Caco-2 (cell line): Measurements from ENCODE around the gene ATP6V1F. TPM values are rescaled to one million over a fixed set of nuclear protein-coding genes. Genes with fewer than 3 reads are reported as not detected.

Experiments
- BruUV-seq: library from RNA; stranded (reverse); fragments of 400-500 nt; replicated peaks from 2 replicates; lab custom pipeline; 2021; lab: Mats Ljungman, UMichigan
- CTCF ChIA-PET: fragments of 300-600 bp; sonication (Branson Sonifier 250); formaldehyde crosslinking; loops from one replicate; lab custom pipeline; 2022; ENCODE audit warnings: antibody characterized with exemption; lab: Charles Lee
- POLR2A ChIA-PET: fragments of 300-600 bp; sonication (Branson Sonifier 250); formaldehyde crosslinking; loops from one replicate; lab custom pipeline; 2022; ENCODE audit warnings: antibody characterized with exemption; lab: Charles Lee
- DNase-seq, 2 experiments: peaks; one replicate each; pipeline versions ENCODE4 v3.0.0 to v3.0.0-alpha.2; 2020 to 2022
- H3K27me3 ChIP-seq: replicated peaks from 2 replicates; pipeline ENCODE4 v1.6.0; 2011; ENCODE audit warnings: low read length; ENCODE audit not compliant: control insufficient read depth, insufficient read depth
- H3K36me3 ChIP-seq: 2 replicates; pipeline ENCODE4 v1.5.1; 2011; ENCODE audit warnings: low read length; ENCODE audit not compliant: control insufficient read depth, insufficient read depth
- H3K4me1 ChIP-seq: fragments of 250-450 bp; sonication (Bioruptor Pico); 2 replicates; pipeline ENCODE4 v1.5.1; 2020; ENCODE audit warnings: mild to moderate bottlenecking
- H3K4me3 ChIP-seq: 2 replicates; pipeline ENCODE4 v1.5.1; 2011; ENCODE audit warnings: low read depth, mild to moderate bottlenecking, control low read depth, low read length
- H3K9me3 ChIP-seq: fragments of 250-450 bp; sonication (Bioruptor Pico); 2 replicates; pipeline ENCODE4 v1.5.1; 2020; ENCODE audit warnings: mild to moderate bottlenecking, moderate library complexity
- H3K27ac Mint-ChIP-seq: one replicate; pipeline ENCODE4 v1.8.0; 2022; ENCODE audit warnings: mixed read lengths; ENCODE audit not compliant: unreplicated experiment
- H3K27me3 Mint-ChIP-seq: one replicate; pipeline ENCODE4 v1.8.0; 2022; ENCODE audit warnings: mixed read lengths; ENCODE audit not compliant: insufficient read depth, unreplicated experiment
- H3K36me3 Mint-ChIP-seq: one replicate; pipeline ENCODE4 v1.8.0; 2022; ENCODE audit warnings: mild to moderate bottlenecking, mixed read lengths; ENCODE audit not compliant: insufficient read depth, unreplicated experiment
- H3K4me1 Mint-ChIP-seq: one replicate; pipeline ENCODE4 v1.8.0; 2022; ENCODE audit warnings: low read depth, mixed read lengths; ENCODE audit not compliant: unreplicated experiment
- H3K4me3 Mint-ChIP-seq: one replicate; pipeline ENCODE4 v1.8.0; 2022; ENCODE audit warnings: mild to moderate bottlenecking, moderate library complexity, mixed read lengths; ENCODE audit not compliant: unreplicated experiment
- H3K9me3 Mint-ChIP-seq: one replicate; pipeline ENCODE4 v1.8.0; 2022; ENCODE audit warnings: mixed read lengths; ENCODE audit not compliant: unreplicated experiment
- CTCF ChIP-seq, 2 experiments: fragments of 200-600 bp in 1 of 2; IDR thresholded peaks; 1 replicate in 1 of 2; 2 replicates in 1 of 2; pipeline versions ENCODE4 v1.5.1 to v1.8.0; 2011 to 2022; ENCODE audit warnings: antibody characterized with exemption in 1 of 2, control low read depth in 1 of 2, inconsistent platforms in 1 of 2, low read depth in 1 of 2, low read length in 1 of 2, mild to moderate bottlenecking in 1 of 2, moderate library complexity in 1 of 2; ENCODE audit not compliant: insufficient read depth in 1 of 2, severe bottlenecking in 1 of 2, unreplicated experiment in 1 of 2
- intact Hi-C: fragments of 100-400 bp; cut with micrococcal nuclease; formaldehyde crosslinking; loops from one replicate; pipeline ENCODE4 v1.10.0; 2022; ENCODE audit not compliant: unreplicated experiment
- total RNA-seq: library from RNA; stranded (reverse); gene quantifications from 2 replicates; pipeline ENCODE4 v1.2.3, GENCODE V29; 2022

Gene ATP6V1F
- total RNA-seq, 1 experiment from 2014 or later = 162 TPM

- no peak overlapping the region for H3K4me3 Mint-ChIP-seq
- H3K27ac Mint-ChIP-seq = no peak overlapping the region
- H3K27me3 Mint-ChIP-seq = no peaks in the 10 kb centered on the region
- no peaks in the 10 kb centered on the region for H3K36me3 ChIP-seq
- CTCF ChIA-PET = interaction anchor here (0.6 to 1.0 kb wide), 2 partner anchors 10 to 37 kb away, joined by 3 to 4 read pairs; no protein-coding TSS in a partner anchor
- H3K4me1 ChIP-seq = no peaks in the 10 kb centered on the region
- POLR2A ChIA-PET = no interaction called here
- H3K4me3 ChIP-seq = no peak overlapping the region
- no peaks in the 10 kb centered on the region for H3K27me3 ChIP-seq
- no peak for DNase-seq
- TF ChIP-seq CTCF (IDR thresholded peaks at IDR 0.05; ENCODE audit: insufficient read depth in 1 of 2, low read depth in 1 of 2, low read length in 1 of 2, severe bottlenecking in 1 of 2, unreplicated experiment in 1 of 2) = no peak
- H3K9me3 ChIP-seq = no peaks in the 10 kb centered on the region
- no peaks in the 10 kb centered on the region for H3K9me3 Mint-ChIP-seq
- H3K4me1 Mint-ChIP-seq = no peaks in the 10 kb centered on the region
- no TSS peak for BruUV-seq
- H3K36me3 Mint-ChIP-seq = peaks cover 55% of the 10 kb centered on the region
- intact Hi-C loops = loop anchor here (1.0 kb wide), 1 partner anchor 37 kb away; no protein-coding TSS in a partner anchor
These were observed 19.7 kb upstream of the ATP6V1F start for GRCh38 chr7:128842674-128843641.

- Mint-ChIP-seq H3K27me3 (no peaks in the 10 kb centered on the region), H3K4me3 (no peak overlapping the region), H3K36me3 (peaks cover 55% of the 10 kb centered on the region), H3K27ac (no peak overlapping the region), H3K4me1 (no peaks in the 10 kb centered on the region), H3K9me3 (no peaks in the 10 kb centered on the region)
- BruUV-seq = no TSS peak
- intact Hi-C loops = no loop called here
- no peaks in the 10 kb centered on the region for H3K4me1 ChIP-seq
- DNase-seq = no peak
- POLR2A ChIA-PET = no interaction called here
- TF ChIP-seq CTCF (IDR thresholded peaks at IDR 0.05; ENCODE audit: insufficient read depth in 1 of 2, low read depth in 1 of 2, low read length in 1 of 2, severe bottlenecking in 1 of 2, unreplicated experiment in 1 of 2) = no peak
- H3K36me3 ChIP-seq = no peaks in the 10 kb centered on the region
- no peaks in the 10 kb centered on the region for H3K27me3 ChIP-seq
- no peaks in the 10 kb centered on the region for H3K9me3 ChIP-seq
- no peak overlapping the region for H3K4me3 ChIP-seq
- CTCF ChIA-PET = interaction anchor here (0.6 kb wide), 1 partner anchor 19 kb away, joined by 4 read pairs; no protein-coding TSS in a partner anchor
These were observed 18.6 kb upstream of the ATP6V1F start for GRCh38 chr7:128843938-128844621.

GRCh38 chr7:128844777-128845311 lies 17.8 kb upstream of the ATP6V1F start:
- TF ChIP-seq CTCF (IDR thresholded peaks at IDR 0.05; ENCODE audit: insufficient read depth in 1 of 2, low read depth in 1 of 2, low read length in 1 of 2, severe bottlenecking in 1 of 2, unreplicated experiment in 1 of 2) = no peak
- no peaks in the 10 kb centered on the region for H3K27me3 ChIP-seq
- no TSS peak for BruUV-seq
- POLR2A ChIA-PET = no interaction called here
- DNase-seq = no peak
- H3K36me3 ChIP-seq = no peaks in the 10 kb centered on the region; the same call in 1 of the 2 replicates
- Mint-ChIP-seq H3K27me3 (no peaks in the 10 kb centered on the region), H3K27ac (no peak overlapping the region), H3K9me3 (no peaks in the 10 kb centered on the region), H3K36me3 (peaks cover 49% of the 10 kb centered on the region), H3K4me3 (no peak overlapping the region), H3K4me1 (no peaks in the 10 kb centered on the region)
- H3K9me3 ChIP-seq = no peaks in the 10 kb centered on the region
- intact Hi-C loops = no loop called here
- no peak overlapping the region for H3K4me3 ChIP-seq
- CTCF ChIA-PET = interaction anchor here (0.6 kb wide), 1 partner anchor 19 kb away, joined by 4 read pairs; no protein-coding TSS in a partner anchor
- no peaks in the 10 kb centered on the region for H3K4me1 ChIP-seq
